ENCODE results near the gene PAQR9.

GRCh38 chr3:142975316-142975995 is 12.0 kb upstream of the PAQR9 start:
- TF ChIP-seq CTCF (IDR thresholded peaks at IDR 0.05) (no peak), POLR2A (IDR thresholded peaks at IDR 0.05) (no peak)
